ENCODE measurements around the gene SEPTIN11. TPM values are rescaled to one million over a fixed set of nuclear protein-coding genes. Genes with fewer than 3 reads are reported as not detected.

Gene SEPTIN11
- total RNA-seq, 1 experiment from 2014 or later: 77.3 TPM

- peaks cover 12% of the 10 kb centered on the region for H3K4me1 ChIP-seq (ENCODE audit: insufficient read depth, low read length)
- no peak overlapping the region for H2BK120ac ChIP-seq (ENCODE audit: low read depth, low read length, poor library complexity, severe bottlenecking)
- H4K91ac ChIP-seq (ENCODE audit: insufficient read length, low read depth, low read length): no peak overlapping the region
- Mint-ChIP-seq H3K36me3 (ENCODE audit: insufficient read depth in 1 of 3, low read depth in 3 of 3) (no peaks in the 10 kb centered on the region), H3K9me3 (no peaks in the 10 kb centered on the region), H3K4me3 (no peak overlapping the region), H3K27me3 (ENCODE audit: low read depth) (no peaks in the 10 kb centered on the region), H3K4me1 (peaks cover 52% of the 10 kb centered on the region in 2 experiments), H3K27ac (peak overlapping the region in 1 of 3 experiments; percentile 9; a peak in 3 of 7 replicates)
- no peak overlapping the region for H2BK20ac ChIP-seq (ENCODE audit: low read depth, low read length, poor library complexity, severe bottlenecking)
- H3K9me3 ChIP-seq (ENCODE audit: control insufficient read depth, low read depth, low read length): no peaks in the 10 kb centered on the region
- TF ChIP-seq CTCF (conservative IDR thresholded peaks at IDR 0.05): no peak
- no peak overlapping the region for H3K56ac ChIP-seq (ENCODE audit: insufficient read length, low read depth, low read length)
- DNase-seq: no peak
- H3K4ac ChIP-seq (ENCODE audit: low read depth, low read length): no peak overlapping the region
- H3T11ph ChIP-seq (ENCODE audit: low read length): no peak overlapping the region
- H3K23ac ChIP-seq (ENCODE audit: insufficient read length, low read depth, low read length): no peak overlapping the region
- no peak overlapping the region for H4K8ac ChIP-seq (replicated peaks; ENCODE audit: insufficient read length, low read depth, low read length)
- H3K14ac ChIP-seq (ENCODE audit: insufficient read depth, low read length): no peak overlapping the region
- no peaks in the 10 kb centered on the region for H3K23me2 ChIP-seq (ENCODE audit: insufficient read length, low read depth, low read length, poor library complexity, severe bottlenecking)
- H3K27ac ChIP-seq (ENCODE audit: insufficient read length, low read depth, low read length): no peak overlapping the region
- no peak overlapping the region for H2BK15ac ChIP-seq (ENCODE audit: low read depth, low read length)
- H3K9ac ChIP-seq (ENCODE audit: extremely low read depth, insufficient read length, low read length): no peak overlapping the region
- peaks cover 7% of the 10 kb centered on the region for H3K79me1 ChIP-seq (ENCODE audit: insufficient read depth, low read depth, low read length, poor library complexity, severe bottlenecking)
- H3K4me2 ChIP-seq (ENCODE audit: insufficient read depth, insufficient read length, low read length): no peak overlapping the region
- no peak overlapping the region for H2BK5ac ChIP-seq (ENCODE audit: insufficient read length, low read length)
- H2AK5ac ChIP-seq (ENCODE audit: insufficient read length, low read length): no peak overlapping the region
- no peaks in the 10 kb centered on the region for H3K27me3 ChIP-seq (ENCODE audit: insufficient read depth, low read length)
- WGBS (ENCODE audit: extremely low coverage, insufficient read length, low lambda C conversion rate): no CpG with 5 or more reads among the region's 3 CpGs
- peaks cover 3% of the 10 kb centered on the region; the same call in 1 of the 2 replicates for H3K79me2 ChIP-seq (ENCODE audit: insufficient read depth, low read length)
- H3K18ac ChIP-seq (ENCODE audit: insufficient read length, low read depth, low read length): no peak overlapping the region
- no peak overlapping the region for H2BK12ac ChIP-seq (ENCODE audit: insufficient read length, low read depth, low read length)
- H4K5ac ChIP-seq (ENCODE audit: insufficient read length, low read depth, low read length): no peak overlapping the region
- H4K20me1 ChIP-seq (ENCODE audit: control insufficient read depth, insufficient read depth, insufficient read length): no peaks in the 10 kb centered on the region
- H2AFZ ChIP-seq (ENCODE audit: low read length): no peak overlapping the region
Observed at GRCh38 chr4:76981644-76982043, 32.1 kb downstream of the SEPTIN11 start.

Measured in H9 (cell line).